GM10248 (cell line): ENCODE results near the gene REPIN1.
A peak's percentile ranks its signal among the peaks of the same experiment; 100 is the strongest.

Experiments used
- CTCF ChIA-PET: fragments of 300-600 bp; sonication (Branson Sonifier 250); formaldehyde crosslinking; extraction: SDS; loops from one replicate; lab custom pipeline; 2021; ENCODE audit warnings: antibody characterized with exemption; lab: Yijun Ruan, JAX
- POLR2A ChIA-PET: fragments of 350-650 bp; sonication (Branson Sonifier 250); formaldehyde crosslinking; extraction: SDS; loops from one replicate; lab custom pipeline; 2020; ENCODE audit warnings: antibody characterized with exemption; lab: Yijun Ruan, JAX
- DNase-seq: peaks from one replicate; pipeline ENCODE4 v3.0.0; 2012; ENCODE audit errors: extremely low spot score
- TF ChIP-seq, protein P1 (sequence below): IDR thresholded peaks from 2 replicates; pipeline ENCODE4 v1.5.1; 2012; ENCODE audit warnings: mild to moderate bottlenecking, low read depth; ENCODE audit errors: extremely low read depth, missing control alignments, control extremely low read depth

Gene REPIN1

DNA sequence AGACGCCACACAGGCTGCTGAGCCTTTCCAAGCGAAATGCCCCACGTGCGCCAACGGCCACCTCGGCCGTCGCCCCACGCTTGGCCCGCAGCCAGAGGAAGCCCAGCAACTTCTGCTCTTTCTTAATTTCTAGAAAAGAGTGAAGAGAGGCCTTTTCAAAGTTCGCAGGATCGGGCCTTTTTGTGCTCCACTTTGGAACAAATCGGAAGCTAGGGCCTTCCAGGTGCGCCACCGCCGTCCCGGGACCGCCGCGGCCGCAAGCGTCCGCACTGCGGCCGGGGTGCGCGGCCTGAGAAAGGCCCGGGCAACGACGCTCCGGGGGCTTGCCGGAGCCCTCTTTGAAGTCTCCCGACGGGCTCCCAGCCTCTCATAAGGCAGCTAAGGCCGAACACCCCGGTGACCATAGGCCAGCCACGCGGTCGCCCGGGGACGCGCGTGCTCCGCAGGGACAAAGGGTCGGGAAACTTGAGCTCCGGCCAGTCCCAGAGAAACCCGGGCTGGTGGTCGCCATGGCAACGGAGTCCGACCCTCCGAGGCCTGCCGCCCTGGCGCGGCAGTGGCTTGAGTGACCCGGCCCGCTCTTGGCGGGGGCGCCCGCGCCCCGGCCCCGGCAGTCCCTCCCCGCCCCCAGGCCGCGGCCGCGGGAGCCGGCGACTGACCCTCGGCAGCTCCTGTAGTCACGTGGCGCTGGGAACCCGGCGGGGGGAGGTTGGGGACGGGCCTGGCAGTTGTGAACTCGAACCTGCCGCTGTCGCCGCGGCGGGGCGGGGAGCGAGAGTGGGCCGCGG is at the start of gene REPIN1:
REPIN1 (plus strand) TSS at position 727 of the 788 bp plus-strand sequence. CDS start 890 bp downstream, outside the sequence.
- DNase-seq, result peak; percentile 90
- TF ChIP-seq, protein P1, sequence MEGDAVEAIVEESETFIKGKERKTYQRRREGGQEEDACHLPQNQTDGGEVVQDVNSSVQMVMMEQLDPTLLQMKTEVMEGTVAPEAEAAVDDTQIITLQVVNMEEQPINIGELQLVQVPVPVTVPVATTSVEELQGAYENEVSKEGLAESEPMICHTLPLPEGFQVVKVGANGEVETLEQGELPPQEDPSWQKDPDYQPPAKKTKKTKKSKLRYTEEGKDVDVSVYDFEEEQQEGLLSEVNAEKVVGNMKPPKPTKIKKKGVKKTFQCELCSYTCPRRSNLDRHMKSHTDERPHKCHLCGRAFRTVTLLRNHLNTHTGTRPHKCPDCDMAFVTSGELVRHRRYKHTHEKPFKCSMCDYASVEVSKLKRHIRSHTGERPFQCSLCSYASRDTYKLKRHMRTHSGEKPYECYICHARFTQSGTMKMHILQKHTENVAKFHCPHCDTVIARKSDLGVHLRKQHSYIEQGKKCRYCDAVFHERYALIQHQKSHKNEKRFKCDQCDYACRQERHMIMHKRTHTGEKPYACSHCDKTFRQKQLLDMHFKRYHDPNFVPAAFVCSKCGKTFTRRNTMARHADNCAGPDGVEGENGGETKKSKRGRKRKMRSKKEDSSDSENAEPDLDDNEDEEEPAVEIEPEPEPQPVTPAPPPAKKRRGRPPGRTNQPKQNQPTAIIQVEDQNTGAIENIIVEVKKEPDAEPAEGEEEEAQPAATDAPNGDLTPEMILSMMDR, result no peak
- ChIA-PET POLR2A (interaction anchor here (0.5 to 1.4 kb wide), 3 partner anchors 10 to 17 kb away, joined by 3 to 5 read pairs (median 3); no protein-coding TSS in a partner anchor), CTCF (interaction anchor here (1.4 to 7.1 kb wide), 5 partner anchors 10 to 38 kb away, joined by 3 to 66 read pairs (median 9); a partner anchor contains a TSS)

DNA sequence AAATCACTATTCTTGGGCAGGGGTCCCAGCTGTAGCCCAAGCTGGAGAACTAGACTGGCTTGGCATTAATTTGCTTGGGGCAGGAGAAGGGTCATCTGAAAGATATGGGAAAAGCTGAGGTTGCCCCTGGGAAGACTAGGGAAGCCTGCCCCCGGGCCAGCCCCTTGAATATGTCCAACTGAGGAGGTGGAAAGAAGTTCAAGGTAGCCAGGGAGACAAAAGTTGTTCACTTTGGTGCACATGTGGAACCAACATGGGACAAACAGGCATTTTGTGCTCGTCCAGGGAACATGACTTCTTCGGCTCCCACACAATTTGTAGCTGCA is 46.9 kb upstream of the REPIN1 start:
- CTCF ChIA-PET, result interaction anchor here (0.8 to 1.7 kb wide), 2 partner anchors 12 to 22 kb away, joined by 3 read pairs; no protein-coding TSS in a partner anchor
- POLR2A ChIA-PET, result no interaction called here
- TF ChIP-seq, protein P1, result no peak
- no peak for DNase-seq

DNA sequence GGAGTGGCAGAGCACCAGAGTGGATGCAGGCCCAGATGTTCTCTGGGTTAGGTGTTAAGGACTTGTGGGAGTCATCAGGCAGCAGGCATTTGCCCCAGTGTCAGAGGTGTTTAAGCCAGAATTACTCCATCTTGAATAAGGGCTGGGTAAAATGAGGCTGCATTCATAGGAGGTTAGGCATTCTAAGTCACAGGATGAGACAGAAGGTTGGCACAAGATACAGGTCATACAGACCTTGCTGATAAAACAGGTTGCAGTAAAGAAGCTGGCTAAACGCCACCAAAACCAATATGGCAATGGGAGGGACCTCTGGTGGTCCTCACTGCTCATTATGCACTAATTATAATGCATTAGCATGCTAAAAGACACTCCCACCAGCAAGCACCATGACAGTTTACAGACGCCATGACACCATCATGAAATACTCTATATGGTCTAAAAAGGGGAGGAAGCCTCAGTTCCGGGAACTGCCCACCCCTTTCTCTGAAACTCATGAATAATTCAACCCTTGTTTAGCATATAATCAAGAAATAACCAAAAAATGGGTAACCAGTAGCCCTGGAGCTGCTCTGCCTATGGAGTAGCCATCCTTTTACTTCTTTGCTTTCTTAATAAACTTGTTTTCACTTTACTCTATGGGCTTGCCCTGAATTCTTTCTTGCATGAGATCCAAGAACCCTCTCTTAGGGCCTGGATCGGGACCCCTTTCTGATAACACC is 46.3 kb upstream of the REPIN1 start:
- no peak for DNase-seq
- POLR2A ChIA-PET, result no interaction called here
- CTCF ChIA-PET, result interaction anchor here (0.8 to 2.9 kb wide), 3 partner anchors 8 to 22 kb away, joined by 3 to 10 read pairs (median 3); no protein-coding TSS in a partner anchor
- TF ChIP-seq, protein P1, result no peak

DNA sequence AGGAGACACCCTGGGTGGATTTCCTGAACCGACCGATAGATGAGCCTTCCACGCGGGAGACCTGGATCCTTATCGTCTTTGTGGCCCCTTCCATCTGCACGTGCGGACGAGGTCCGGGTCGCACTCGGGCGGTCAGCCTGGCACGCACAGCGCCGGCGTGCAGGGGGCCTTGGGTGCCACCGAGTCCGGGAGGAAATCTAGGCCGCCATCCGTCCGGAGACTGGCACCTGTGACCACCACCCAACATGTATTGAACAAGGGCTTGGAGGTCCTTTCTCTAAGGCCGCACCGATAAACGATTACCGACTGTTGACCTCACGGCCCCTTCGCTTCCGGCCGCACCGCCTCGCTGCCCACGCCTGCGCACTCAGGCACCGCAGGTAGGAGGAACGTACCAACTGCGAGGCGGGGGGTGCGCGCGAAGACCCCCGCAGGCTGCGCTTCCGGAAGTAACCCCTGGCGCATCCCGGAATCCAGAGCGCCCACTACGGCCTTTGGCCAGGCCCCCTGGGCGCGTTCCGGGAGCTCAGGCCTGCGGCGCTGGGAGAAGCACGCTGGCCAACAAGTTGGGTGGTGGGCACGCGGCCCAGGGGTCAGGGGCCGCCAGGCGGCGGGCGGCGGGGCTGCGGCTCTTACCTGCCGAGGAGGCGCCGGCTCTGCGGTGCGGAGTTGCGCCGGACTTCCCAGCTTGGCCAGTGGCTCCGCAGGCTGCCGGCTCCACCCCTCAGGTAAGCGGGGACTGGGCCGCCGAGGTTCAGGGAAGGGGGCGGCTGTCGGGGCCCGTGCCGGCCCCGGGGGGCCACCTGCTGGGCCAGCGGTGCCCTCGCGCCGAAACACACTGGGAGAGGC is 45.6 kb upstream of the REPIN1 start, which contains the start of the genes ACTR3C and LRRC61:
ACTR3C (minus strand) TSS at position 713 of the 849 bp plus-strand sequence. CDS start 28,249 bp downstream, outside the sequence.
LRRC61 (plus strand) TSS at position 523 of the 849 bp plus-strand sequence. CDS start 13,507 bp downstream, outside the sequence.
- POLR2A ChIA-PET, result no interaction called here
- DNase-seq, result peak; percentile 82
- TF ChIP-seq, protein P1, result peak; percentile 26
- CTCF ChIA-PET, result interaction anchor here (1.1 to 2.9 kb wide), 2 partner anchors 9 to 97 kb away, joined by 3 to 10 read pairs; no protein-coding TSS in a partner anchor

DNA sequence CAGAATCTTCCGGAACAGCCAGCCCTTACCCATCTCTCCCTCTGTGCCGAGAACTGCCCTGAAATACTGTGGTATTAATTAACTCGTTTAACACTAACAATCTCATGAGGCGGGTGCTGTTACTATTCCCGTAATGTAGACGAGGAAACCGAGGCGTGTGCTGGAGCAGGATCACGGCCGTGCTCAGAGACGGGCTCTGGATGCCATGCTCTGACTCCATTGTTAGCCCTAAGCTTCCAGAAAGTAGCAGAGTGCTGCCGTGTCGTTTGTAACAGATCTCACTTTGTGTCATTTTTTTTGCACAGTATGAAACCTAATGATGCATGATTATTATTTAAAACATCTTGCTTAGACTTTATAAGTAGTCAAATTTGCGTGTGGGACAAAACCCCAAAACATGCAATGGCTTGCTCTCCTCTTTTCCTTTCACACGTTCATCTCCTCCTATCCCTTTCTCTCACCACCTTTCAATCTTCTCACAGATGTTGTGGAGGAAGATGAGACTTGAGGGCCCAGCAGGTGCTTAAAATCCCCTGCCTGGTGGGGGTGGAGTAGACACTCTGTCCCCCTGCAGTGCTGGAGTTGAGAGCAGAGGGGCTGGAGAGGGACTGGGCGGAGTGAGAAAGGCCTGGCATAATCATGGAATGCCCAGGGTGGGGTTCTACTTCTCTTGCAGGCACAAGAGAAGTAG is 44.8 kb upstream of the REPIN1 start:
- TF ChIP-seq, protein P1, result no peak
- ChIA-PET POLR2A (no interaction called here), CTCF (interaction anchor here (1.1 to 2.9 kb wide), 2 partner anchors 9 to 96 kb away, joined by 3 to 10 read pairs; no protein-coding TSS in a partner anchor)
- DNase-seq, result peak; percentile 24
